GM19372 (cell line): Measurements from ENCODE around the gene BNIP3.
A peak's percentile ranks its signal among the peaks of the same experiment; 100 is the strongest.

Source experiments
- ATAC-seq: cut with Tn5 transposase; IDR thresholded peaks from one replicate; pipeline ENCODE4 v1.9.1; 2021; ENCODE audit warnings: mild to moderate bottlenecking, low read depth, moderate library complexity; ENCODE audit not compliant: unreplicated experiment

The BNIP3 gene

GRCh38 chr10:131981429-131982184 lies at the start of gene BNIP3:
Gene BNIP3 (minus strand): TSS chr10:131981923. CDS start chr10:131981806, 117 bp downstream.
- peak; percentile 86 for ATAC-seq

- no peak for ATAC-seq
Measured at GRCh38 chr10:132030898-132031463, 49.3 kb upstream of the BNIP3 start.

GRCh38 chr10:132028706-132029105 lies 47.0 kb upstream of the BNIP3 start:
- no peak for ATAC-seq

- no peak for ATAC-seq
Measured at GRCh38 chr10:132027423-132027983, 45.8 kb upstream of the BNIP3 start.

GRCh38 chr10:132023092-132023811 lies 41.5 kb upstream of the BNIP3 start:
- peak; percentile 95 for ATAC-seq

- ATAC-seq: no peak
Measured at GRCh38 chr10:132022241-132022640, 40.5 kb upstream of the BNIP3 start.

- ATAC-seq: no peak
Measured at GRCh38 chr10:132021504-132022143, 39.9 kb upstream of the BNIP3 start.

GRCh38 chr10:132021046-132021445 lies 39.3 kb upstream of the BNIP3 start:
- ATAC-seq: no peak

- no peak for ATAC-seq
Measured at GRCh38 chr10:132020456-132020855, 38.7 kb upstream of the BNIP3 start.

- no peak for ATAC-seq
Measured at GRCh38 chr10:132019366-132019765, 37.6 kb upstream of the BNIP3 start.

- ATAC-seq: no peak
Measured at GRCh38 chr10:132018446-132018845, 36.7 kb upstream of the BNIP3 start.

GRCh38 chr10:132016514-132016913 lies 34.8 kb upstream of the BNIP3 start:
- ATAC-seq: no peak

GRCh38 chr10:132011445-132011844 lies 29.7 kb upstream of the BNIP3 start:
- no peak for ATAC-seq

- no peak for ATAC-seq
Measured at GRCh38 chr10:132011024-132011423, 29.3 kb upstream of the BNIP3 start.

GRCh38 chr10:132010483-132010882 lies 28.8 kb upstream of the BNIP3 start:
- ATAC-seq: no peak

GRCh38 chr10:132009575-132009974 lies 27.9 kb upstream of the BNIP3 start:
- no peak for ATAC-seq

GRCh38 chr10:132007681-132008080 lies 26.0 kb upstream of the BNIP3 start:
- ATAC-seq: no peak

- no peak for ATAC-seq
Measured at GRCh38 chr10:132006966-132007365, 25.2 kb upstream of the BNIP3 start.

GRCh38 chr10:132005147-132005546 lies 23.4 kb upstream of the BNIP3 start:
- ATAC-seq: no peak

- no peak for ATAC-seq
Measured at GRCh38 chr10:132004052-132004451, 22.3 kb upstream of the BNIP3 start.
